ENCODE measurements around the gene NCKAP1. TPM values are rescaled to one million over a fixed set of nuclear protein-coding genes. Genes with fewer than 3 reads are reported as not detected.

NCKAP1 gene
- total RNA-seq, 1 experiment from 2014 or later, result 112 TPM

DNA sequence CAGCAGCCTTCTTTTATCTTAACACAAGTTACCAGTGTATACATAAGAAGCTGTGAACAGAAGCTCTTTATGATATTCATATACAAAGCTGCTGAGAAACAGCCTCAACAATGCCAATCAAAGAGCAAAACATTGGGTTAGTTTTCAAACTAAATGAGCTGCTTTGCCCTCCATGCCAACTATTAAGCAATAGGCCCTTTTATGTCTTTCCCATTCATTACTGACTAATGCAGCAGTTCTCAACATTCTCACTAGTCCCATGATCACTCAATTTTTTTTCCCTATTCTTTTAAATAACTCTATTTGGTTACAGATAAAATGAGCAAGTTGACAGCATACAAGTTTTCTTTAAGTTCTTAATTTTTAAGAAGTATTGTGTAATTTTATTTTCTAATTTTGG is 114.0 kb downstream of the NCKAP1 start:
- no peaks in the 10 kb centered on the region for H3K9me3 ChIP-seq (ENCODE audit: control insufficient read depth, low read depth, low read length)
- no peaks in the 10 kb centered on the region for H4K20me1 ChIP-seq (ENCODE audit: control insufficient read depth, insufficient read depth, insufficient read length)
- H2BK5ac ChIP-seq (ENCODE audit: insufficient read length, low read length), result no peak overlapping the region
- H3K27me3 ChIP-seq (ENCODE audit: insufficient read depth, low read length), result peaks cover 3% of the 10 kb centered on the region
- H3K36me3 Mint-ChIP-seq (ENCODE audit: insufficient read depth in 1 of 3, low read depth in 3 of 3), result peaks cover 15 to 52% (median 51%) of the 10 kb centered on the region in 3 experiments; a peak in 6 of 7 replicates
- no peaks in the 10 kb centered on the region for H3K4me1 Mint-ChIP-seq
- TF ChIP-seq, protein P1, sequence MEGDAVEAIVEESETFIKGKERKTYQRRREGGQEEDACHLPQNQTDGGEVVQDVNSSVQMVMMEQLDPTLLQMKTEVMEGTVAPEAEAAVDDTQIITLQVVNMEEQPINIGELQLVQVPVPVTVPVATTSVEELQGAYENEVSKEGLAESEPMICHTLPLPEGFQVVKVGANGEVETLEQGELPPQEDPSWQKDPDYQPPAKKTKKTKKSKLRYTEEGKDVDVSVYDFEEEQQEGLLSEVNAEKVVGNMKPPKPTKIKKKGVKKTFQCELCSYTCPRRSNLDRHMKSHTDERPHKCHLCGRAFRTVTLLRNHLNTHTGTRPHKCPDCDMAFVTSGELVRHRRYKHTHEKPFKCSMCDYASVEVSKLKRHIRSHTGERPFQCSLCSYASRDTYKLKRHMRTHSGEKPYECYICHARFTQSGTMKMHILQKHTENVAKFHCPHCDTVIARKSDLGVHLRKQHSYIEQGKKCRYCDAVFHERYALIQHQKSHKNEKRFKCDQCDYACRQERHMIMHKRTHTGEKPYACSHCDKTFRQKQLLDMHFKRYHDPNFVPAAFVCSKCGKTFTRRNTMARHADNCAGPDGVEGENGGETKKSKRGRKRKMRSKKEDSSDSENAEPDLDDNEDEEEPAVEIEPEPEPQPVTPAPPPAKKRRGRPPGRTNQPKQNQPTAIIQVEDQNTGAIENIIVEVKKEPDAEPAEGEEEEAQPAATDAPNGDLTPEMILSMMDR (conservative IDR thresholded peaks at IDR 0.05), result no peak
- no peak for DNase-seq
- no peaks in the 10 kb centered on the region for H3K79me2 ChIP-seq (ENCODE audit: insufficient read depth, low read length)
- no peak overlapping the region for H2BK120ac ChIP-seq (ENCODE audit: low read depth, low read length, poor library complexity, severe bottlenecking)
- H3K4me1 ChIP-seq (ENCODE audit: insufficient read depth, low read length), result no peaks in the 10 kb centered on the region
- no peak overlapping the region for H3K4me2 ChIP-seq (ENCODE audit: insufficient read depth, insufficient read length, low read length)
- H3K23me2 ChIP-seq (ENCODE audit: insufficient read length, low read depth, low read length, poor library complexity, severe bottlenecking), result no peaks in the 10 kb centered on the region
- H2BK20ac ChIP-seq (ENCODE audit: low read depth, low read length, poor library complexity, severe bottlenecking), result no peak overlapping the region
- no peak overlapping the region for H3K27ac Mint-ChIP-seq
- no peak overlapping the region for H3K23ac ChIP-seq (ENCODE audit: insufficient read length, low read depth, low read length)
- no peaks in the 10 kb centered on the region for H3K9me3 Mint-ChIP-seq
- no peaks in the 10 kb centered on the region for H3K79me1 ChIP-seq (ENCODE audit: insufficient read depth, low read depth, low read length, poor library complexity, severe bottlenecking)
- no peak overlapping the region for H2BK15ac ChIP-seq (ENCODE audit: low read depth, low read length)
- H2BK12ac ChIP-seq (ENCODE audit: insufficient read length, low read depth, low read length), result no peak overlapping the region
- no peak overlapping the region for H3K4me3 Mint-ChIP-seq
- no peak overlapping the region for H3K56ac ChIP-seq (ENCODE audit: insufficient read length, low read depth, low read length)
- H3K18ac ChIP-seq (ENCODE audit: insufficient read length, low read depth, low read length), result no peak overlapping the region
- H4K8ac ChIP-seq (replicated peaks; ENCODE audit: insufficient read length, low read depth, low read length), result no peak overlapping the region
- no peak overlapping the region for H3T11ph ChIP-seq (ENCODE audit: low read length)
- no peak overlapping the region for H3K14ac ChIP-seq (ENCODE audit: insufficient read depth, low read length)
- no peak overlapping the region for H3K27ac ChIP-seq (ENCODE audit: insufficient read length, low read depth, low read length)
- H3K9ac ChIP-seq (ENCODE audit: extremely low read depth, insufficient read length, low read length), result no peak overlapping the region
- no peak overlapping the region for H2AFZ ChIP-seq (ENCODE audit: low read length)
- H4K5ac ChIP-seq (ENCODE audit: insufficient read length, low read depth, low read length), result no peak overlapping the region
- no peaks in the 10 kb centered on the region for H3K27me3 Mint-ChIP-seq (ENCODE audit: low read depth)
- no peak overlapping the region for H2AK5ac ChIP-seq (ENCODE audit: insufficient read length, low read length)
- no peak overlapping the region for H4K91ac ChIP-seq (ENCODE audit: insufficient read length, low read depth, low read length)
- H3K4ac ChIP-seq (ENCODE audit: low read depth, low read length), result no peak overlapping the region

All from H9 (cell line).